ENCODE results near the gene CEP72. TPM values are rescaled to one million over a fixed set of nuclear protein-coding genes. Genes with fewer than 3 reads are reported as not detected.

Gene CEP72
- total and polyA plus RNA-seq, 10 of the 15 experiments (the other 5 are each of a cell fraction or from before 2014, with no cell fraction given): 0.35 to 13.5 (median 8.3) TPM

- intact Hi-C loops (cut with micrococcal nuclease; ENCODE audit: unreplicated experiment): no loop called here
Measured at GRCh38 chr5:595285-595875, 16.8 kb upstream of the CEP72 start.

More at GRCh38 chr5:595285-595875, 16.8 kb upstream of the CEP72 start:
- Histone ChIP-seq H3K36me3 (ENCODE audit: control insufficient read depth in 2 of 2, insufficient read depth in 2 of 2, low read length in 1 of 2) (no peaks in the 10 kb centered on the region), H3K27me3 (replicated peaks in 1 of 2; ENCODE audit: control insufficient read depth in 2 of 2, insufficient read depth in 2 of 2, low read length in 1 of 2) (peaks cover 0 to 5% of the 10 kb centered on the region in 2 experiments; a peak in 3 of 4 replicates), H3K79me2 (ENCODE audit: control insufficient read depth, insufficient read depth, low read length) (no peaks in the 10 kb centered on the region), H4K20me1 (ENCODE audit: control insufficient read depth, insufficient read depth) (no peaks in the 10 kb centered on the region), H3K4me1 (ENCODE audit: control insufficient read depth, insufficient read depth, low read length) (no peaks in the 10 kb centered on the region), H3K27ac (ENCODE audit: control insufficient read depth, insufficient read depth) (no peak overlapping the region), H3K9ac (ENCODE audit: control insufficient read depth, insufficient read depth, low read length) (no peak overlapping the region), H2AFZ (ENCODE audit: control insufficient read depth, low read depth, low read length) (no peak overlapping the region), H3K9me3 (replicated peaks; ENCODE audit: control insufficient read depth, insufficient read depth, low read length) (peaks cover 2% of the 10 kb centered on the region; the same call in 1 of the 3 replicates), H3K4me2 (ENCODE audit: control insufficient read depth, insufficient read depth) (no peak overlapping the region), H3K4me3 (no peak overlapping the region)
- CTCF ChIA-PET: no interaction called here
- WGBS (ENCODE audit: insufficient coverage, insufficient replicate concordance, low lambda C conversion rate, missing lambda C conversion rate): 65% methylated on average over 3 of the region's 3 CpGs
- RAD21 ChIA-PET (ENCODE audit: unreplicated experiment): no interaction called here
- no peak for TF ChIP-seq ATF7 (IDR thresholded peaks at IDR 0.05; ENCODE audit: low read depth)
- TF ChIP-seq ZSCAN29 (IDR thresholded peaks at IDR 0.05): no peak
- TF ChIP-seq NR2C1 (IDR thresholded peaks at IDR 0.05): no peak
- TF ChIP-seq ATF2 (IDR thresholded peaks at IDR 0.05; ENCODE audit: low read length): no peak
- no peak for TF ChIP-seq BCL3 (IDR thresholded peaks at IDR 0.05; ENCODE audit: borderline replicate concordance, insufficient read depth, low read depth, low read length, poor library complexity, severe bottlenecking)
- no peak for TF ChIP-seq USF1 (IDR thresholded peaks at IDR 0.05; ENCODE audit: borderline replicate concordance, extremely low read length, insufficient read depth, low read depth, low read length)
- no peak for TF ChIP-seq NFXL1 (IDR thresholded peaks at IDR 0.05; ENCODE audit: borderline replicate concordance)
- no peak for TF ChIP-seq SRF (IDR thresholded peaks at IDR 0.05; ENCODE audit: low read depth in 2 of 2, low read length in 2 of 2)
- TF ChIP-seq CREB1 (IDR thresholded peaks at IDR 0.05; ENCODE audit: low read depth): no peak
- no peak for TF ChIP-seq RAD51 (IDR thresholded peaks at IDR 0.05)
- TF ChIP-seq MTA3 (IDR thresholded peaks at IDR 0.05; ENCODE audit: borderline replicate concordance, low read length): no peak
- POLR2A ChIA-PET: no interaction called here
- in situ Hi-C loops (cut with MboI): no loop called here
- SMC1A ChIA-PET (ENCODE audit: uncharacterized antibody, unreplicated experiment): no interaction called here
- no peak for ATAC-seq
- no peak for DNase-seq (ENCODE audit: low read depth, low spot score)
- FAIRE-seq: no peak
- no TSS peak for BruUV-seq (replicated peaks)

Measured in GM12878 (cell line).